Psoas muscle (tissue), 8 donors: ENCODE measurements around the gene PGC. TPM values are rescaled to one million over a fixed set of nuclear protein-coding genes. Genes with fewer than 3 reads are reported as not detected.

Source experiments
- ATAC-seq, 4 donors: fragments of 200-7000 bp; cut with Tn5 transposase; one replicate each; pipeline ENCODE4 v1.9.1; 2020; ENCODE audit warnings: moderate library complexity in 3 of 4, mild to moderate bottlenecking in 2 of 4
- DNase-seq, 2 donors: peaks; one replicate each; pipeline ENCODE4 v3.0.0-alpha.2; 2020
- H3K27ac ChIP-seq: fragments of 200-600 bp; one replicate; pipeline ENCODE4 v1.8.0; 2022
- H3K27me3 ChIP-seq, 3 donors: fragments of 200-600 bp in 1 of 3; one replicate each; pipeline versions ENCODE4 v1.6.1 to v1.8.0; 2013 to 2022; ENCODE audit warnings: low read length in 2 of 3, mild to moderate bottlenecking in 2 of 3, moderate library complexity in 1 of 3; ENCODE audit not compliant: insufficient read depth in 3 of 3
- H3K36me3 ChIP-seq, 2 donors: fragments of 200-600 bp in 1 of 2; one replicate each; pipeline versions ENCODE4 v1.6.1 to v1.8.0; 2013 to 2022; ENCODE audit warnings: low read depth in 1 of 2, mild to moderate bottlenecking in 1 of 2, moderate library complexity in 1 of 2; ENCODE audit not compliant: insufficient read depth in 1 of 2
- H3K4me1 ChIP-seq: fragments of 200-600 bp; one replicate; pipeline ENCODE4 v1.8.0; 2022
- H3K4me3 ChIP-seq: fragments of 200-600 bp; one replicate; pipeline ENCODE4 v1.8.0; 2022; ENCODE audit warnings: mild to moderate bottlenecking
- H3K9me3 ChIP-seq: fragments of 200-600 bp; one replicate; pipeline ENCODE4 v1.8.0; 2022
- CTCF ChIP-seq: fragments of 200-600 bp; IDR thresholded peaks from one replicate; pipeline ENCODE4 v1.8.0; 2022; ENCODE audit warnings: antibody characterized with exemption
- WGBS, 3 donors: extraction: QIAGEN DNeasy Blood & Tissue Kit; methylation state at CpG; one replicate each; pipeline versions ENCODE4 v1.1.6 to v1.1.7; 2013; 5-methylcytosine and 5-hydroxymethylcytosine counted together
- intact Hi-C, 2 donors: fragments of 100-400 bp; cut with DNase I; formaldehyde crosslinking; loops; one replicate each; pipeline versions ENCODE4 v1.11.0 to v1.14.2; 2022
- polyA plus RNA-seq, 3 donors: library from polyadenylated mRNA; stranded (reverse); fragments of 200-250 nt; gene quantifications; one replicate each; pipeline ENCODE4 v1.2.3, GENCODE V29; 2013
- total RNA-seq, 4 donors: library from RNA; stranded (reverse); fragmentation: NEBNext Ultra II Directional in 2 of 4; extraction: Animal tissue kit (Norgen Biotek cat#: 25700) in 2 of 4; gene quantifications; one replicate each; pipeline versions ENCODE4 v1.2.1 to v1.2.4, GENCODE V29; 2021 to 2023
- donor health status: healthy with polysubstance abuse.
- donor health status: DM: no; HTN: no; CAD: no; lungs with moderate emphysema.
- donor health status: Bipolar disorder and iron deficiency.
- donor health status: healthy.
- donor health status: DM: yes; HTN: yes; CAD: no.
- donor health status: DM: no; HTN: no; CAD: no.
- donor health status: DM: no; HTN: no; CAD: no.
- donor health status: DM: yes; HTN: yes; CAD: no.

PGC gene
- total and polyA plus RNA-seq, 7 donors = 0.48 to 1.0 TPM; not detected in 5

DNA sequence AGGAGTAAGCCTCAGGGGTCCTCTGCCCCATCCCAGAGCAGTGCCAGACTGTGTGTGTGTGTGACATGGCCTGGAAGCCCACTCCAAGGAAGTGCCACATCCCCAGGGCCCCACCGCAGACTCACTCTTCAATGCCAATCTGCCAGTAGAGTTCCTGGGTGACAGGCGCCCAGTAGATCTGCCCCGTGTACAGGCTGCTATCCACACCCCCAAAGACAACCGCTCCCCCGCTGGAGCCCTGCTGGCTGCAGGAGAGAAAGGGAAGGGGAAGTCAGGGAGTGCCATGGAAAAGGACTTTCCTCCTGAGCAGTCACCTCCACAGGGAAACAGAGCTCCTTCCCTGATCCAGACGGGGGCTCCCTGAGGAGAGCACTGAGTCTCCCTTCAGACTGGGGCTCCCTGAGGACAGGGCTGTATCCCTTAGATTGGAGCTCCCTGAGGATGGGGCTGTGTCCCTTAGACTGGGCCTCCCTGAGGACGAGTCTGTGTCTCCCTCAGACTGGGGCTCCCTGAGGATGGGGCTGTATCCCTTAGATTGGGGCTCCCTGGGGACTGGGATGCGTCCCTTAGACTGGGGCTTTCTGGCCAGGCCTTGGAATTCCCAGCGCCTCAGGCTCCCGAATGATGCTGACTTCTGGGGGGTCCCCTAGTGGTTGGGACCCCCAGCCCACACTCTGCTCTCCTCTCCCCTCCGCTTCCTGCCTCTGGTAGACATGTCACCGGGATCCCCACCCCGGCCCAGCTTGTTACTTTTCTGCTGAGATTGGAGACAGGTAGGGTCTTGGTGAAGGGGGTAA is 6.6 kb downstream of the PGC start:
- Histone ChIP-seq H3K9me3 (no peaks in the 10 kb centered on the region), H3K27ac (no peak overlapping the region), H3K4me1 (peaks cover 3% of the 10 kb centered on the region), H3K4me3 (no peak overlapping the region), H3K36me3 (no peaks in the 10 kb centered on the region), H3K27me3 (no peaks in the 10 kb centered on the region)
- DNase-seq (peak in 1 of 2 donors; percentile 50), ATAC-seq (no peak)
- 81 to 85% (median 82%) methylated on average over 13 of the region's 13 CpGs for WGBS, 3 donors
- TF ChIP-seq CTCF = no peak
- intact Hi-C loops = loop anchor here in 1 of 2 donors (10.0 kb wide), 1 partner anchor 1626 kb away; no protein-coding TSS in a partner anchor

GRCh38 chr6:41739041-41739440 is 8.2 kb downstream of the PGC start:
- no peaks in the 10 kb centered on the region for H3K9me3 ChIP-seq
- peak in 1 of 2 donors; percentile 25 for DNase-seq
- TF ChIP-seq CTCF = no peak
- intact Hi-C loops = loop anchor here in 1 of 2 donors (5.0 kb wide), 1 partner anchor 38 kb away; the partner anchor contains the start of gene FRS3
- H3K27me3 ChIP-seq = no peaks in the 10 kb centered on the region
- peaks cover 3% of the 10 kb centered on the region for H3K4me1 ChIP-seq
- H3K27ac ChIP-seq = no peak overlapping the region
- no peak overlapping the region for H3K4me3 ChIP-seq
- ATAC-seq = no peak
- no peaks in the 10 kb centered on the region for H3K36me3 ChIP-seq
- WGBS, 3 donors = 81 to 86% (median 85%) methylated on average over 4 of the region's 4 CpGs

DNA sequence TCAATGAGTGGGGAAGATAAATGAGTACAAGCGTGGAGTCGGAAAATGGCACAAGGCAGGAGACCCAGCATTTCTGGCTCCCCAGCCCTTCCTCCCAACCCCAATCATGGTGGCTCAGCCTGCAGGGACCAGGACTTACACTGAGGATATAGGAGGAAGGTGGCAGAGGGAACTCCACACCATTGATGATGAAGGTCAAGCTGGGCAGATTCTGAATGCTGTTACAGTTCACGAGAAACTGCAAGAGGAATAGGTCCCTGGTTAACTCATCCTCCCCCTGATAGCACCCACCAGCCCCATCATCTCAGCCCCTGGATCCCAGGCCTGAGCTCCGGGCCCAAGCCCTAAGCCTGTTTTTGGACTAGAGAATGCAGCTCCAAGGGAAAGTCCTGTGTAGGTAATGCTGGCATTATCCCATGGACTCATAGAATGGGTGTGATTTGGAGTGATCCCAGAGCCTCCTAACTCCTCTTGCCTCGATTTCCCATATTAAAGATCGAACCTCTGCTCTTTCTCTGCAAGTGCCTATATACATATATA is 9.5 kb downstream of the PGC start:
- Histone ChIP-seq H3K4me1 (peaks cover 8% of the 10 kb centered on the region), H3K4me3 (no peak overlapping the region), H3K36me3 (no peaks in the 10 kb centered on the region), H3K27me3 (no peaks in the 10 kb centered on the region), H3K9me3 (no peaks in the 10 kb centered on the region), H3K27ac (no peak overlapping the region)
- ATAC-seq = no peak
- TF ChIP-seq CTCF = no peak
- 87 to 90% (median 89%) methylated on average over 6 of the region's 6 CpGs for WGBS, 3 donors
- intact Hi-C loops = loop anchor here (2.0 to 5.0 kb wide), 2 partner anchors 39 to 40 kb away; partner anchors contain the start of gene FRS3 (in 1 of the 2)
- DNase-seq = no peak

DNA sequence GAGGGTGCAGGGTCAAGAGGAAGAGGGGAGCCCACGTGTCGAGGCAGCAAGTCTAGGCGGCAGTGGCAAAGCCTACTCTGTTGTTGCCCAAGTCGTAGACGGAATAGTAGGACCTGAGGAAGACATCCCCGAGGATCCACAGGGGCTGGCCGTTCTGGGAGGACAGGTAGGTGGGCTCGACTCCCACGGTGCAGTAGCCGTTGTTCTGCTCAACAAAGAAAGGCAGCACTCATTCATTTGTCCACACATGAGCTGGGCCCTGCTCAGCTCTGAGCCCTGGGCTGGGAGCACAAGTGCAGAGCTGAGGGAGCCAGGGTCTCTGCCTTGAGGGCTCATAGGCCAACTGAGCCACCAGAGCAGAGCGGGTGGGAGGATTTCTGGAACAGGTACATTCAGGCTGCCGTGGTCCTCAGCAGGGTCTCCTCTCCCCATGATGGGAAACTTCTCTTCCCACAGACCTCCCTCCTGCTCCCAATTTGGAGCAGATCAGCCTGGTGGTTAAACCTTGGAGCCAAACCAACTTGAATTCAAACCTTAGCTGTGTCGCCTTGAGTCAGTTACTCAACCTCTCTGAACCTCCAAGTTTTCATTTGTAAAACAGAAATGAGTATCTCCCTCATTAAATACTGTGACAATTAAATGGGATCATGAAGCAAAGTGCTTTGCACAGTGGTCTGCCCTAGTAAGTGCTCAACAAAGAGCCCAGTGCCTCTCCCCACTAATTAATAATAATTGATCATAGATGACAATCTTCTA is 10.2 kb downstream of the PGC start:
- intact Hi-C loops = loop anchor here (2.0 to 5.0 kb wide), 2 partner anchors 40 kb away; partner anchors contain the start of gene FRS3 (in 1 of the 2)
- TF ChIP-seq CTCF = no peak
- ATAC-seq (no peak), DNase-seq (peak in 1 of 2 donors; percentile 48)
- Histone ChIP-seq H3K4me1 (peaks cover 15% of the 10 kb centered on the region), H3K27me3 (no peaks in the 10 kb centered on the region), H3K4me3 (no peak overlapping the region), H3K9me3 (no peaks in the 10 kb centered on the region), H3K36me3 (peaks cover 0 to 2% of the 10 kb centered on the region in 2 donors), H3K27ac (no peak overlapping the region)
- 86 to 89% (median 87%) methylated on average over 13 of the region's 13 CpGs for whole genome bisulfite sequencing, 3 donors
